AG04450 (cell line): ENCODE data around the gene PLCH2. TPM values are rescaled to one million over a fixed set of nuclear protein-coding genes. Genes with fewer than 3 reads are reported as not detected.

ENCODE experiments used
- CTCF ChIA-PET: fragments of 300-600, 350-600 bp; formaldehyde crosslinking; extraction: SDS; loops from one replicate; lab custom pipeline; 2022; ENCODE audit warnings: antibody characterized with exemption, inconsistent platforms; lab: Charles Lee
- POLR2A ChIA-PET: fragments of 350-600 bp; formaldehyde crosslinking; extraction: SDS; loops from one replicate; lab custom pipeline; 2021; ENCODE audit warnings: antibody characterized with exemption, inconsistent platforms; lab: Yijun Ruan, JAX
- DNase-seq: peaks from one replicate; pipeline ENCODE4 v3.0.0-alpha.2; 2011; ENCODE audit warnings: low read depth, low spot score
- H3K27ac ChIP-seq: one replicate; pipeline ENCODE4 v1.5.1; 2012; ENCODE audit warnings: low read depth, low read length, control low read depth
- H3K27me3 ChIP-seq: one replicate; pipeline ENCODE4 v1.6.0; 2012; ENCODE audit warnings: low read length; ENCODE audit not compliant: control insufficient read depth, insufficient read depth
- H3K4me3 ChIP-seq: 2 replicates; pipeline ENCODE4 v1.5.1; 2011; ENCODE audit warnings: mild to moderate bottlenecking, low read depth, low read length, control low read depth
- H3K9me3 ChIP-seq: 2 replicates; pipeline ENCODE4 v1.5.1; 2012; ENCODE audit warnings: low read length; ENCODE audit not compliant: control insufficient read depth, insufficient read depth
- CTCF ChIP-seq: IDR thresholded peaks from 2 replicates; pipeline ENCODE4 v1.5.1; 2011; ENCODE audit warnings: low read depth, low read length, control low read depth, inconsistent platforms
- polyA plus RNA-seq: library from polyadenylated mRNA; depleted of rRNA; stranded (reverse); fragments of >200 nt; gene quantifications from 2 replicates; pipeline ENCODE4 v1.2.3, GENCODE V29; 2011

Gene PLCH2
- polyA plus RNA-seq, 1 experiment: 0.06 TPM

GRCh38 chr1:2539312-2539907, 63.3 kb downstream of the PLCH2 start:
- POLR2A ChIA-PET: no interaction called here
- Histone ChIP-seq H3K27ac (no peak overlapping the region), H3K9me3 (no peaks in the 10 kb centered on the region; the same call in 1 of the 2 replicates), H3K4me3 (no peak overlapping the region), H3K27me3 (peaks cover 9% of the 10 kb centered on the region)
- no peak for DNase-seq
- CTCF ChIA-PET: no interaction called here
- TF ChIP-seq CTCF: peak; percentile 28; the same call in 1 of the 2 replicates

GRCh38 chr1:2540816-2541492, 64.9 kb downstream of the PLCH2 start:
- Histone ChIP-seq H3K27ac (no peak overlapping the region), H3K4me3 (no peak overlapping the region), H3K9me3 (no peaks in the 10 kb centered on the region), H3K27me3 (peaks cover 9% of the 10 kb centered on the region)
- no peak for DNase-seq
- no peak for TF ChIP-seq CTCF
- ChIA-PET POLR2A (interaction anchor here (0.7 kb wide), 1 partner anchor 22 kb away, joined by 3 read pairs; no protein-coding TSS in a partner anchor), CTCF (interaction anchor here (0.5 to 0.6 kb wide), 2 partner anchors 126 to 1037 kb away, joined by 3 to 4 read pairs; no protein-coding TSS in a partner anchor)

- Histone ChIP-seq H3K4me3 (no peak overlapping the region), H3K27ac (no peak overlapping the region), H3K9me3 (no peaks in the 10 kb centered on the region), H3K27me3 (peaks cover 9% of the 10 kb centered on the region)
- ChIA-PET POLR2A (interaction anchor here (0.7 kb wide), 1 partner anchor 23 kb away, joined by 3 read pairs; no protein-coding TSS in a partner anchor), CTCF (no interaction called here)
- no peak for DNase-seq
- no peak for TF ChIP-seq CTCF
Observed at GRCh38 chr1:2541619-2542245, 65.6 kb downstream of the PLCH2 start.

GRCh38 chr1:2542246-2542915, 66.3 kb downstream of the PLCH2 start:
- POLR2A ChIA-PET: no interaction called here
- TF ChIP-seq CTCF: no peak

More at GRCh38 chr1:2542246-2542915, 66.3 kb downstream of the PLCH2 start:
- H3K9me3 ChIP-seq: no peaks in the 10 kb centered on the region
- H3K27ac ChIP-seq: no peak overlapping the region
- H3K4me3 ChIP-seq: no peak overlapping the region
- CTCF ChIA-PET: no interaction called here
- no peak for DNase-seq
- peaks cover 9% of the 10 kb centered on the region for H3K27me3 ChIP-seq
